ENCODE data around the gene CBFA2T3. TPM values are rescaled to one million over a fixed set of nuclear protein-coding genes. Genes with fewer than 3 reads are reported as not detected.

CBFA2T3 gene
- total and polyA plus RNA-seq, 9 donors, result 0.53 to 2.8 (median 1.2) TPM; not detected in 1

DNA sequence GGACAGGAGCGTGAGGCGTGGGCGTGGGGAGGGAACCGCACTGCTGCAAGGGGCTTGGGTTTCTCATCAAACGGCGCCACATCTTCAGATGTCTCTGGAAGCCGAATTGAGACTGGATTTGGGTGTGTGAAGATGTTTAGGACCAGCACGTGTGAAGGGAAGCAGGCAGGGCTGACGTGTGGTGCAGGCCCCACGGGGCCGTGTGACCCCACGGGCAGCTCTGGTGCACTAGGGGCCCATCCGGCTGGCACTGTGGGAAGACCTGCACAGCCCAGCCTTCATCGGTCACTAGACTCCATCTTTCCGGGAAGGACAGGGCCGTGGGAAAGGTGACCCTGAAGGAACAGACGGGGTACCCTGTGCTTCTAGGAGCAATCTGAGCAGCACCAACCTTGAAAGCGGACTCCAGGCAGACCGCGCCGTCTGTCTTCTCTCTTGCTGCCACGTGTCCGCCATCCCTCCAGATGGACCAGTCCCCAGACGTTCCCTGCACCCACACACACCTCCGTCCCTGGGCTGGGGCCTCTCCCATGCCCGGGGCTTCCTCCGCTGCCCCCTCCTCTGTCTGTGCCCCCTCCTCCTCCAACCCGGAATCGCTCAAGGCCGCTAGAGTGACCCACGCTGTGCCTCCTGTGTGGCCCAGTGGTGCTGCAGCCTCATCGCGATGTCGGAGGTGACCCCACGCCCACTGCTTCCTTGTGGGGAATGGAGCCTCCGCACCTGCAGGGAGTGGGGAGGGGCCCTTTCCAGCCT lies 23.4 kb upstream of the CBFA2T3 start:
- peaks cover 8% of the 10 kb centered on the region for H3K4me1 ChIP-seq (ENCODE audit: insufficient read depth)
- no peak overlapping the region for H3K4me3 ChIP-seq
- H3K27me3 ChIP-seq, result no peaks in the 10 kb centered on the region
- intact Hi-C loops (cut with DNase I), result no loop called here
- no peak overlapping the region for H3K27ac ChIP-seq
- H3K36me3 ChIP-seq, result no peaks in the 10 kb centered on the region
- 75 to 83% (median 77%) methylated on average over 36 of the region's 36 CpGs for WGBS, 3 donors
- DNase-seq, result no peak
- peaks cover 6 to 21% of the 10 kb centered on the region in 2 donors for H3K9me3 ChIP-seq
- TF ChIP-seq EP300 (IDR thresholded peaks at IDR 0.05) (no peak), POLR2A (IDR thresholded peaks at IDR 0.05) (no peak), CTCF (IDR thresholded peaks at IDR 0.05) (no peak)

DNA sequence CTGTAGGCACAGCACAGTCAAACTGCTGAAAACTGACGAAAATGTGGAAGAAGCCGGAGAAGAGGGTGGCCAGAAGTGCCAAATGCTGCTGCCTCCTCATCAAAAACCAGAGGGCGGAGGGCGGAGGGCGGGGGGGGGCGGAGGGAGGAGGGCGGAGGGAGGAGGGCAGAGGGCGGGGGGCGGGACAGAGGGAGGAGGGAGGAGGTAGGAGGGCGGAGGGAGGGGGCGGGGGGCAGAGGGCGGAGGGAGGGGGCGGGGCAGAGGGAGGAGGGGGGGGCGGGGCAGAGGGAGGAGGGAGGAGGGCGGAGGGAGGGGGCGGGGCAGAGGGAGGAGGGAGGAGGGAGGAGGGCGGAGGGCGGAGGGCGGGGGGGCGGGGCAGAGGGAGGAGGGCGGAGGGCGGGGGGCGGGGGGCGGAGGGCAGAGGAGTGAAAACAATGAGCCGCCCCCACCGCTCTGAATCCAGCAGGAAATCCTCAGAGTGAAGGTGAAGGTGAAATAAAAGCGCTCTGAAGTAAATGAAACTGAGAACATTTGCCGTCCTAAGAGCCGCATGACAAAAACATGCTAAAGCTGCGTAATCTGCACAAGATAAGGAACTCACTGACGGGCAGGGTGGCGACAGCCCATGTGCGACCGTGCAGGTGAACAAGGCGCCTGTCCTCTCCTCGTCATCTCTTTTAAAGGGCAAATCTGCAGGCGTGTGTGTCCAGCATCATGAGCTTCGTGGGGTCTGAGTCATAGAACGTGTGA lies 22.6 kb upstream of the CBFA2T3 start:
- H3K36me3 ChIP-seq, result no peaks in the 10 kb centered on the region
- H3K27ac ChIP-seq, result no peak overlapping the region
- DNase-seq, result no peak
- no peaks in the 10 kb centered on the region for H3K27me3 ChIP-seq
- TF ChIP-seq CTCF (IDR thresholded peaks at IDR 0.05) (no peak), EP300 (IDR thresholded peaks at IDR 0.05) (no peak), POLR2A (IDR thresholded peaks at IDR 0.05) (no peak)
- no peak overlapping the region for H3K4me3 ChIP-seq
- intact Hi-C loops (cut with DNase I), result no loop called here
- WGBS, 3 donors, result 29 to 31% (median 30%) methylated on average over 20 to 27 of the region's 39 CpGs
- H3K9me3 ChIP-seq, result peaks cover 6 to 21% of the 10 kb centered on the region in 2 donors
- H3K4me1 ChIP-seq (ENCODE audit: insufficient read depth), result peaks cover 8% of the 10 kb centered on the region

DNA sequence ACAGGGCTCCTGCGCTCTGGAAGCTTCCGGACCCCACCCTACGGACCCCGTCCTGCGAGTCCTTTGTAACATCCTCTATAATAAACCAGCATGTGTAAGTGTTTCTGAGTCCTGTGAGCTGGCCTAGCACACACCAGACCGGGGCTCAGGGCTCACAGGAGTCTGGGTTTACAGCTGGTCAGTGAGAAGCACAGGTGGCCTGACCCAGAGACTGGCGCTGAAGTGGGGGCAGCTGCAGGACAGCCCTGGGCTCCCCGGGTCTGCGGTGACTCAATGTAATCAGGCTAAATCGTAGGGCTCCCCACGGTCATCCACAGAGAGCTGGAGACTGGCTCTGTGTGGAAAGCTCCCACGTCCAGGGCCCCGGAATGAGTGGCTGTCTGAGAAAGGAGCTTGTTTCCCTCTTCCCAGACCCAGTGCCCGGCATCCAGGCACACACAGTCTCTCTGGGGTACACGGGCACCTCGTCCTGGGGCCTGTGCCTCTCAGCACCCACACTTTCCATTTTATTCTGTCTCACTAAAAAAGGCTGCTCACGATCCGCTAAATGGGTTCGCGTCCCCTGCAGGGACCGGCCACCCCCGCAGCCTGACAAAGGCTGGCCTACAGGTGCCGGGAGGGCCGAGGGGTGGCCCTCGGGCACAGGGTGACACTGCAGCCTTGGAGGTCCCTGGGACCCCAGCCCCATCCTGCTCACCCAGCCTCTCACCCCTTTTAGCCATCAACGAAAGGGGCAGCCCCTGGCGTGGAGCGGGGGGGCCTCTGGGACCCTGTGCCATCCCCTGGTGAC lies 18.9 kb upstream of the CBFA2T3 start:
- intact Hi-C loops (cut with DNase I), result no loop called here
- 82 to 86% (median 83%) methylated on average over 27 to 28 of the region's 28 CpGs for WGBS, 3 donors
- DNase-seq, result no peak

More for the DNA sequence above, 18.9 kb upstream of the CBFA2T3 start:
- Histone ChIP-seq H3K36me3 (no peaks in the 10 kb centered on the region), H3K27ac (no peak overlapping the region), H3K4me1 (ENCODE audit: insufficient read depth) (no peaks in the 10 kb centered on the region), H3K27me3 (no peaks in the 10 kb centered on the region), H3K4me3 (no peak overlapping the region), H3K9me3 (peaks cover 6 to 16% of the 10 kb centered on the region in 2 donors)
- no peak for TF ChIP-seq POLR2A (IDR thresholded peaks at IDR 0.05)
- TF ChIP-seq CTCF (IDR thresholded peaks at IDR 0.05), result no peak
- no peak for TF ChIP-seq EP300 (IDR thresholded peaks at IDR 0.05)
